B cell (primary cell): ENCODE measurements around the gene IPCEF1.

Experiments
- EZH2 ChIP-seq: IDR thresholded peaks from 2 replicates; pipeline ENCODE4 v1.6.1; 2012; ENCODE audit warnings: borderline replicate concordance, low read depth, mild to moderate bottlenecking, moderate library complexity, low read length; ENCODE audit not compliant: insufficient read depth, poor library complexity, severe bottlenecking
- TF ChIP-seq, protein P1 (sequence below): fragments of 200-600 bp; IDR thresholded peaks from one replicate; pipeline ENCODE4 v1.8.0; 2022; ENCODE audit warnings: antibody characterized with exemption, mild to moderate bottlenecking

GRCh38 chr6:154138793-154139192, 217.8 kb downstream of the IPCEF1 start:
- TF ChIP-seq, protein P1, sequence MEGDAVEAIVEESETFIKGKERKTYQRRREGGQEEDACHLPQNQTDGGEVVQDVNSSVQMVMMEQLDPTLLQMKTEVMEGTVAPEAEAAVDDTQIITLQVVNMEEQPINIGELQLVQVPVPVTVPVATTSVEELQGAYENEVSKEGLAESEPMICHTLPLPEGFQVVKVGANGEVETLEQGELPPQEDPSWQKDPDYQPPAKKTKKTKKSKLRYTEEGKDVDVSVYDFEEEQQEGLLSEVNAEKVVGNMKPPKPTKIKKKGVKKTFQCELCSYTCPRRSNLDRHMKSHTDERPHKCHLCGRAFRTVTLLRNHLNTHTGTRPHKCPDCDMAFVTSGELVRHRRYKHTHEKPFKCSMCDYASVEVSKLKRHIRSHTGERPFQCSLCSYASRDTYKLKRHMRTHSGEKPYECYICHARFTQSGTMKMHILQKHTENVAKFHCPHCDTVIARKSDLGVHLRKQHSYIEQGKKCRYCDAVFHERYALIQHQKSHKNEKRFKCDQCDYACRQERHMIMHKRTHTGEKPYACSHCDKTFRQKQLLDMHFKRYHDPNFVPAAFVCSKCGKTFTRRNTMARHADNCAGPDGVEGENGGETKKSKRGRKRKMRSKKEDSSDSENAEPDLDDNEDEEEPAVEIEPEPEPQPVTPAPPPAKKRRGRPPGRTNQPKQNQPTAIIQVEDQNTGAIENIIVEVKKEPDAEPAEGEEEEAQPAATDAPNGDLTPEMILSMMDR = no peak
- no peak for TF ChIP-seq EZH2
